ENCODE measurements around the gene RXRB. TPM values are rescaled to one million over a fixed set of nuclear protein-coding genes. Genes with fewer than 3 reads are reported as not detected.
A peak's percentile ranks its signal among the peaks of the same experiment; 100 is the strongest.

RXRB gene
- total and polyA plus RNA-seq, 2 of the 13 experiments (the other 11 are each of a cell fraction or from before 2014, with no cell fraction given) = 26.7 to 55.7 TPM

DNA sequence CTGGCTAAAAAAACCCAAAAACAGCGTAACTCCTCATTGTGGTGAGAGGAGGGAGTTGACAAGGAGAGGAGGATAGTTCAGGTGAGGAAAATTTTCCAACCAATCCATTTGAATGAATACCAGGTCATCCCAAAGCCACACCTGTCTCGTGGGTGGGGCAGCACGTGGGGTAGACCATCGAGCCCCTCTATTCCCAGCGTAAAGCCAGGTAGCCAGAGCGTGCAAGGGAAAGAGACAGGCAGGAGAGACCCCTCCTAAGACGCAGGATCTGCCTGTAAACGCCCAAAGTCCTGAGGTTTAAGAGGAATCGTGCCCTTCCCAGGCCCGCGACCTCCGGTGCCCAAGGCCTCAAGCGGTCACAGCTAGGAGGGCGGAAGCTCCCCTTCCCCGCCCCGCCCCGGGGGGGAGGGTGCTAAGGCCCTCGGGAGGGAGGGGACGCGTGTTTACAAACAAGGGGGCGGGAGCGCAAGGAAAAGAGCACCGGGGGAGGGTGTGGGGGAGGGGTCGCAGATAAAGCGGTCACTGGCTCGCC is 712 bp downstream of the RXRB start (continued):
- TF ChIP-seq, protein P1, sequence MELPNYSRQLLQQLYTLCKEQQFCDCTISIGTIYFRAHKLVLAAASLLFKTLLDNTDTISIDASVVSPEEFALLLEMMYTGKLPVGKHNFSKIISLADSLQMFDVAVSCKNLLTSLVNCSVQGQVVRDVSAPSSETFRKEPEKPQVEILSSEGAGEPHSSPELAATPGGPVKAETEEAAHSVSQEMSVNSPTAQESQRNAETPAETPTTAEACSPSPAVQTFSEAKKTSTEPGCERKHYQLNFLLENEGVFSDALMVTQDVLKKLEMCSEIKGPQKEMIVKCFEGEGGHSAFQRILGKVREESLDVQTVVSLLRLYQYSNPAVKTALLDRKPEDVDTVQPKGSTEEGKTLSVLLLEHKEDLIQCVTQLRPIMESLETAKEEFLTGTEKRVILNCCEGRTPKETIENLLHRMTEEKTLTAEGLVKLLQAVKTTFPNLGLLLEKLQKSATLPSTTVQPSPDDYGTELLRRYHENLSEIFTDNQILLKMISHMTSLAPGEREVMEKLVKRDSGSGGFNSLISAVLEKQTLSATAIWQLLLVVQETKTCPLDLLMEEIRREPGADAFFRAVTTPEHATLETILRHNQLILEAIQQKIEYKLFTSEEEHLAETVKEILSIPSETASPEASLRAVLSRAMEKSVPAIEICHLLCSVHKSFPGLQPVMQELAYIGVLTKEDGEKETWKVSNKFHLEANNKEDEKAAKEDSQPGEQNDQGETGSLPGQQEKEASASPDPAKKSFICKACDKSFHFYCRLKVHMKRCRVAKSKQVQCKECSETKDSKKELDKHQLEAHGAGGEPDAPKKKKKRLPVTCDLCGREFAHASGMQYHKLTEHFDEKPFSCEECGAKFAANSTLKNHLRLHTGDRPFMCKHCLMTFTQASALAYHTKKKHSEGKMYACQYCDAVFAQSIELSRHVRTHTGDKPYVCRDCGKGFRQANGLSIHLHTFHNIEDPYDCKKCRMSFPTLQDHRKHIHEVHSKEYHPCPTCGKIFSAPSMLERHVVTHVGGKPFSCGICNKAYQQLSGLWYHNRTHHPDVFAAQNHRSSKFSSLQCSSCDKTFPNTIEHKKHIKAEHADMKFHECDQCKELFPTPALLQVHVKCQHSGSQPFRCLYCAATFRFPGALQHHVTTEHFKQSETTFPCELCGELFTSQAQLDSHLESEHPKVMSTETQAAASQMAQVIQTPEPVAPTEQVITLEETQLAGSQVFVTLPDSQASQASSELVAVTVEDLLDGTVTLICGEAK (IDR thresholded peaks at IDR 0.05) = no peak
- TF ChIP-seq, protein P1 (CRISPR knock-in tag; IDR thresholded peaks at IDR 0.05) = peak; percentile 84; the same call in 1 of the 2 replicates
- no peak for TF ChIP-seq ETV6 (CRISPR knock-in tag; conservative IDR thresholded peaks at IDR 0.05)
- peak; percentile 7; the same call in 1 of the 2 replicates for TF ChIP-seq ZNF430 (CRISPR knock-in tag; IDR thresholded peaks at IDR 0.05)
- TF ChIP-seq SNAI1 (CRISPR knock-in tag; IDR thresholded peaks at IDR 0.05; ENCODE audit: borderline replicate concordance) = peak; percentile 63; the same call in 1 of the 2 replicates
- peak; percentile 91; the same call in 1 of the 2 replicates for TF ChIP-seq MXD4 (CRISPR knock-in tag; IDR thresholded peaks at IDR 0.05)
- 0 out of 2 replicates have a peak, but pooled peaks have one; percentile 69 for TF ChIP-seq YEATS4 (CRISPR knock-in tag; IDR thresholded peaks at IDR 0.05; ENCODE audit: borderline replicate concordance)
- peak; percentile 94 for TF ChIP-seq ZFX (CRISPR knock-in tag; IDR thresholded peaks at IDR 0.05; ENCODE audit: low read depth)
- TF ChIP-seq PAXIP1 (CRISPR knock-in tag; conservative IDR thresholded peaks at IDR 0.05) = peak; percentile 88
- TF ChIP-seq FOXC1 (CRISPR knock-in tag; IDR thresholded peaks at IDR 0.05; ENCODE audit: borderline replicate concordance) = 0 out of 2 replicates have a peak, but pooled peaks have one; percentile 86
- peak; percentile 51; the same call in 1 of the 2 replicates for TF ChIP-seq ZNF772 (CRISPR knock-in tag; IDR thresholded peaks at IDR 0.05)
- TF ChIP-seq SPEN (CRISPR knock-in tag; IDR thresholded peaks at IDR 0.05; ENCODE audit: low read depth) = no peak
- TF ChIP-seq, protein P2, sequence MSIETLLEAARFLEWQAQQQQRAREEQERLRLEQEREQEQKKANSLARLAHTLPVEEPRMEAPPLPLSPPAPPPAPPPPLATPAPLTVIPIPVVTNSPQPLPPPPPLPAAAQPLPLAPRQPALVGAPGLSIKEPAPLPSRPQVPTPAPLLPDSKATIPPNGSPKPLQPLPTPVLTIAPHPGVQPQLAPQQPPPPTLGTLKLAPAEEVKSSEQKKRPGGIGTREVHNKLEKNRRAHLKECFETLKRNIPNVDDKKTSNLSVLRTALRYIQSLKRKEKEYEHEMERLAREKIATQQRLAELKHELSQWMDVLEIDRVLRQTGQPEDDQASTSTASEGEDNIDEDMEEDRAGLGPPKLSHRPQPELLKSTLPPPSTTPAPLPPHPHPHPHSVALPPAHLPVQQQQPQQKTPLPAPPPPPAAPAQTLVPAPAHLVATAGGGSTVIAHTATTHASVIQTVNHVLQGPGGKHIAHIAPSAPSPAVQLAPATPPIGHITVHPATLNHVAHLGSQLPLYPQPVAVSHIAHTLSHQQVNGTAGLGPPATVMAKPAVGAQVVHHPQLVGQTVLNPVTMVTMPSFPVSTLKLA (IDR thresholded peaks at IDR 0.05) = peak; percentile 43
- 0 out of 2 replicates have a peak, but pooled peaks have one; percentile 72 for TF ChIP-seq HOXA9 (CRISPR knock-in tag; IDR thresholded peaks at IDR 0.05; ENCODE audit: borderline replicate concordance)
- no peak for TF ChIP-seq KDM6A (CRISPR knock-in tag; IDR thresholded peaks at IDR 0.05; ENCODE audit: low read depth)
- TF ChIP-seq RCOR2 (CRISPR knock-in tag; IDR thresholded peaks at IDR 0.05) = 0 out of 2 replicates have a peak, but pooled peaks have one; percentile 14
